Endothelial cell (in vitro differentiated cells): ENCODE measurements around the gene SAMD8. TPM values are rescaled to one million over a fixed set of nuclear protein-coding genes. Genes with fewer than 3 reads are reported as not detected.
A peak's percentile ranks its signal among the peaks of the same experiment; 100 is the strongest.
"Not testable (repeated sequence)": the region's sequence is repeated elsewhere in the genome, so short reads cannot be mapped to it uniquely, and the experiment has no call there.

Experiments used
- DNase-seq: peaks from one replicate; pipeline ENCODE4 v3.0.0; 2021; ENCODE audit warnings: low spot score
- H3K27ac Mint-ChIP-seq: one replicate; pipeline ENCODE4 v1.8.0; 2021; ENCODE audit warnings: mixed read lengths, inconsistent platforms; ENCODE audit not compliant: unreplicated experiment
- H3K27me3 Mint-ChIP-seq: one replicate; pipeline ENCODE4 v1.8.0; 2021; ENCODE audit warnings: mild to moderate bottlenecking, moderate library complexity, mixed read lengths, inconsistent platforms; ENCODE audit not compliant: unreplicated experiment
- H3K36me3 Mint-ChIP-seq: one replicate; pipeline ENCODE4 v1.8.0; 2021; ENCODE audit warnings: mild to moderate bottlenecking, low read depth, mixed read lengths, inconsistent platforms; ENCODE audit not compliant: unreplicated experiment
- H3K4me1 Mint-ChIP-seq: one replicate; pipeline ENCODE4 v1.8.0; 2021; ENCODE audit warnings: mild to moderate bottlenecking, mixed read lengths, inconsistent platforms; ENCODE audit not compliant: unreplicated experiment
- H3K4me3 Mint-ChIP-seq: one replicate; pipeline ENCODE4 v1.8.0; 2021; ENCODE audit warnings: mild to moderate bottlenecking, mixed read lengths, inconsistent platforms; ENCODE audit not compliant: unreplicated experiment
- H3K9me3 Mint-ChIP-seq: one replicate; pipeline ENCODE4 v1.8.0; 2021; ENCODE audit warnings: mixed read lengths, inconsistent platforms; ENCODE audit not compliant: unreplicated experiment
- CTCF ChIP-seq: fragments of 200-600 bp; sonication (generic); IDR thresholded peaks from one replicate; pipeline ENCODE4 v1.5.0; 2021; ENCODE audit warnings: antibody characterized with exemption; ENCODE audit not compliant: unreplicated experiment
- total RNA-seq: library from RNA; stranded (reverse); fragmentation: NEBNext Ultra II Directional; extraction: Animal tissue kit (Norgen Biotek cat#: 25700); gene quantifications from one replicate; pipeline ENCODE4 v1.2.1, GENCODE V29; 2021; ENCODE audit not compliant: unreplicated experiment

Gene SAMD8
- total RNA-seq, 1 donor from 2014 or later, result 29.0 TPM

GRCh38 chr10:75201793-75202307 is 90.4 kb downstream of the SAMD8 start:
- Mint-ChIP-seq H3K9me3 (no peaks in the 10 kb centered on the region), H3K36me3 (peaks cover 3% of the 10 kb centered on the region), H3K27me3 (peaks cover 2% of the 10 kb centered on the region), H3K27ac (no peak overlapping the region), H3K4me1 (peaks cover under 1% of the 10 kb centered on the region), H3K4me3 (no peak overlapping the region)
- DNase-seq, result no peak
- no peak for TF ChIP-seq CTCF

- H3K27me3 Mint-ChIP-seq, result peaks cover 2% of the 10 kb centered on the region
- DNase-seq, result no peak
- H3K36me3 Mint-ChIP-seq, result peaks cover 3% of the 10 kb centered on the region
- no peak overlapping the region for H3K4me3 Mint-ChIP-seq
- H3K4me1 Mint-ChIP-seq, result no peaks in the 10 kb centered on the region
- H3K27ac Mint-ChIP-seq, result no peak overlapping the region
- no peaks in the 10 kb centered on the region for H3K9me3 Mint-ChIP-seq
- TF ChIP-seq CTCF, result no peak
Observed at GRCh38 chr10:75202321-75203045, 91.0 kb downstream of the SAMD8 start.

GRCh38 chr10:75203046-75203620 is 91.7 kb downstream of the SAMD8 start:
- H3K4me1 Mint-ChIP-seq, H3K4me3 Mint-ChIP-seq, H3K27me3 Mint-ChIP-seq, H3K36me3 Mint-ChIP-seq, DNase-seq, H3K9me3 Mint-ChIP-seq, H3K27ac Mint-ChIP-seq: not testable (repeated sequence)

GRCh38 chr10:75203724-75204123 is 92.3 kb downstream of the SAMD8 start:
- Mint-ChIP-seq H3K27ac (peak overlapping the region; percentile 64), H3K27me3 (no peaks in the 10 kb centered on the region), H3K4me1 (no peaks in the 10 kb centered on the region), H3K9me3 (no peaks in the 10 kb centered on the region), H3K4me3 (no peak overlapping the region), H3K36me3 (peaks cover 3% of the 10 kb centered on the region)
- TF ChIP-seq CTCF, result no peak
- no peak for DNase-seq

- Mint-ChIP-seq H3K27me3 (peaks cover 3% of the 10 kb centered on the region), H3K9me3 (no peaks in the 10 kb centered on the region), H3K36me3 (peaks cover 6% of the 10 kb centered on the region), H3K4me3 (no peak overlapping the region), H3K27ac (no peak overlapping the region), H3K4me1 (no peaks in the 10 kb centered on the region)
- no peak for TF ChIP-seq CTCF
- no peak for DNase-seq
Observed at GRCh38 chr10:75205908-75206307, 94.5 kb downstream of the SAMD8 start.

GRCh38 chr10:75206638-75207037 is 95.2 kb downstream of the SAMD8 start:
- H3K27ac Mint-ChIP-seq, H3K9me3 Mint-ChIP-seq, H3K4me3 Mint-ChIP-seq, H3K4me1 Mint-ChIP-seq, H3K27me3 Mint-ChIP-seq, DNase-seq: not testable (repeated sequence)
- H3K36me3 Mint-ChIP-seq, result peaks cover 12% of the 10 kb centered on the region
